Stimulated activated CD4-positive, alpha-beta T cell treated with anti-CD3 and anti-CD28 coated beads, Interleukin-15, amount 100 ng/mL, for 24 hours (primary cell): ENCODE data around the gene UBE2V1.
"Not testable (repeated sequence)": the region's sequence is repeated elsewhere in the genome, so short reads cannot be mapped to it uniquely, and the experiment has no call there.

Experiments
- DNase-seq: peaks from one replicate; pipeline ENCODE4 v3.0.0-alpha.2; 2020

Gene UBE2V1

DNA sequence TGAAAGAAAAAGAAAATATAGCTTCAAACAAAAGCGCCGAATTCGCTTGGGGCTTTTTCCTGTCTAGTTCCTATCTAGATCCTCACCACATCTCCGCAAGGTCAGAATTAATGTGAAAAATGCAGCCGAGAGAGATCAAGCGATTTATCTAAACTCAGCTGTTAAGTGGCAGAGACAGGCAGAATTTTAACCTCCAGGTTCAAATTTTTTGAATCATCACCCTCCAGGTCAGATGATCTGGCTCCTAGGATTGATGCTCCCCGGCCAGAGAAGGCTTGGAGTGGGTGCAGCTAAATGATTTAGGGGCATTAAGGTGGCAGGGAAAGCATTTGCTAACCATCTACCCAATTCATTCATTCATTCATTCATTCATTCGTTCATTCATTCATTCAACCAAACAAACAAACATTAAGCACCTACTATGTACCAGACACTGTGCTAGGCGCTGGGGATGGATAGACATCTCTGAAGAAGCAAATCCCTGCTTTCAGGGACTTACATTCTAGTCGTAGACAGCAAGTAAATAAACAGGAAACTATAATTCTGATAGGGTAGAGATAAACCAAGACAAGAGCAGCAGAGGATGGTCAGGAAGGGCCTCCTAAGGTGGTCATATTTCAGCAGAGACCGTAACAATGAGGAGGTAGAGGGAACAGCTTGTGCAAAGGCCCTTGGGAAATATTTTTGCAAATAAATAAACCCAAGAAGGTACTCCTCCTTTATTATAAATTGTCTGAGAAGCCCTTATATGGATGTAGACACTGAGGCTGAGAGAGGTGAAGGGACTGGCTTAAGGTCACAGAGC, 672 bp upstream of the UBE2V1 start:
- no peak for DNase-seq

DNA sequence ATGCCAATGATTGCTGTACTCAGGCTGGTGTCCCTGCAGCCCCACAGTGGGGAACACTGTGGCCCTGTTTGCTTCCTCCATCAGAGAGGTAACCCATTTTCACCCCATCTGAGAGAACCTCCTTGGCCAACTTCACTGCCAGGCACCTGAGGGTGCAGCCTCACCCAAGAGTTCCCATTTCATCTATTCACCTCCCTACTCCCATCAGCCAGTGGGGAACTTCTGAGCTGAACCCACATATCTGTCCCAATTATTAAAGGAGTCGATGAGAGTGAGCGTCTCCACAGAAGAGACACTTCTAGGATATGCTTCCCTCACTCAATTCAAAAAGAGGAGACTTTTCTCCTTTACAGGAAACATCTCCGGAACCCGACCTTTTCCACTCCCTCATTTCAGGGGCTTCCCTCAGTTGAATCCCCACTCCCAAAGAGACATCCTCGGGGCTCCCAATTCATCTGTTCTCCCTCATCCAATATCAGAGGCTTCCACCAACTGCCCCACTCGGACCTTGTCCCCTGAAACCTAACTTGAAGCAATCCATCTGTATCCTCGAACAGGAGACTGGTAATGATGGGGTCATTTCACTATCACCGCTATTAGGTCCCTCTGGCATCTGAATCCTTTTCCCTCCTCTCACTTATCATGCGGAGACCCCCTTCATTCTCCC, 988 bp downstream of the UBE2V1 start:
- no peak for DNase-seq

- peak; percentile 73 for DNase-seq
Measured at GRCh38 chr20:50111120-50111828, 1.7 kb downstream of the UBE2V1 start.

GRCh38 chr20:50110141-50111047, 2.6 kb downstream of the UBE2V1 start:
- DNase-seq, result peak; percentile 54

- no peak for DNase-seq
Measured at GRCh38 chr20:50108556-50109235, 4.3 kb downstream of the UBE2V1 start.

DNA sequence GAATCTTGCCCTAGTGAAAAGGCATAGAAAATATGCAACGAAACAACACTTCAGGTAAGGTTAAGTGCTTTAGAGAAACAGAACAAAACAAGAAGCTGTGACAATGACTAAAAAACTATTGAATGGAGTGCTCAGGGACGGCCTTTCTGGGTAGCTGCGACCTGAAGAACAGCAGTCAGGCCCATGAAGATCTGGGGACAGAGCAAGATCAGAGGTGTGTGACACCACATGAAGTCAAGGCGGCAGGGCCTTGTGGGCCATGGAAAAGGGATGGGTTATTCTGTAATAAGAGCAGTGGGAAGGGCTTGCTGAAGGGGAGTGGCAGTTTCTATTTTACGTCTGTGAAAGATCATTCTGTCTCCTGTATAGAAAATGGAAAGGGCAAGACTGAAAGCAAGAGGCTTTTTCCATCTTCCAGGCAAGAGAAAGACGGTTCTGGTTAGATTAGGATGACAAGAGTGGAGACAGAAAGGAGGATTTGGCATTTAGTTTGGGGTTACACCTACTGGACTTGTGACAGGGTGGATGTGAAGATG, 5.1 kb downstream of the UBE2V1 start:
- DNase-seq, result no peak

DNA sequence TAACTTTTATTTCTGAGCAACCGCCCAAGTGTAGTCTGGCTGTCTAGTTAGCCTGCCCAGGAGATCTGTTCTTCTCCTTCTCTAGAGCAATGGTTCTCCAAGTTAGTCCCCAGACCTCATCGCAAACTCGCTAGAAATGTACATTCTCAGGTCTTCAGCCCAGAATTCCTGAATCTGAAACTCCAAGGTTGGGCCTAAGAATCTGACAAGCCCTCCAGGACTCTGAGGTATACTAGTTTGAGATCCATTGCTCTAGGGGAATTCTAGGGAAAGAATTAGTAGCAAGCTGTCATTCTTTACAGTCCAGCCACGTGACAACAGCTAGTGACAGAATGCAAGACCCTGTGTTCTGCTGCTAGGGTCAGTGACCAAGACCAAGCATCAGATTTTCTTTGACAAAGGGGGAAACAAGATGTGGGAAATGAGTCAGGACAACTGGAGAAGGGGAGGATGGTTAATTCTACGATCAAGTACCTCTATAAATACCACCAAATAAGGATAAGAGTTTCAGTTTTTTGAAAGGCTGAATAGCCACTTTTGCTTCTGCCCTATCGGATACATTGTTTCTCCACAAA, 5.8 kb downstream of the UBE2V1 start:
- DNase-seq, result no peak

GRCh38 chr20:50106669-50107068, 6.3 kb downstream of the UBE2V1 start:
- not testable (repeated sequence) for DNase-seq

GRCh38 chr20:50103464-50104107, 9.4 kb downstream of the UBE2V1 start:
- peak; percentile 67 for DNase-seq

GRCh38 chr20:50102551-50102950, 10.4 kb downstream of the UBE2V1 start:
- not testable (repeated sequence) for DNase-seq

- no peak for DNase-seq
Measured at GRCh38 chr20:50101887-50102286, 11.1 kb downstream of the UBE2V1 start.

DNA sequence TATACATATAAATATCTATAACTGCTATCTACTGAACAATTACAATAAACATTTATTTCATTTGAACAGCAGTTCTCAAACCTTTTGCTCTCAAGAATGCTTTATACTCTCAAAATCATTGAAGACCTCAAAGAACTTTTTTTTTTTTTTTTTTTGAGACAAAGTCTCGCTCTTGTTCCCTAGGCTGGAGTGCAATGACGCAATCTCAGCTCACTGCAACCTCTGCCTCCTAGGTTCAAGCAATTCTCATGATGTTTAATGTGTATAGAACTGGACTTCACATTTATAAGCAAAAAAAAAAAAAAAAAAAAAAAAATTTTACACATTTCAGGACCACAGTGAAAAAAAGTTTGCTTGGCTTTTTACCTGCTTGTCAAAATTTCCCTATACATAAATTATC, 11.7 kb downstream of the UBE2V1 start:
- DNase-seq, result no peak

DNA sequence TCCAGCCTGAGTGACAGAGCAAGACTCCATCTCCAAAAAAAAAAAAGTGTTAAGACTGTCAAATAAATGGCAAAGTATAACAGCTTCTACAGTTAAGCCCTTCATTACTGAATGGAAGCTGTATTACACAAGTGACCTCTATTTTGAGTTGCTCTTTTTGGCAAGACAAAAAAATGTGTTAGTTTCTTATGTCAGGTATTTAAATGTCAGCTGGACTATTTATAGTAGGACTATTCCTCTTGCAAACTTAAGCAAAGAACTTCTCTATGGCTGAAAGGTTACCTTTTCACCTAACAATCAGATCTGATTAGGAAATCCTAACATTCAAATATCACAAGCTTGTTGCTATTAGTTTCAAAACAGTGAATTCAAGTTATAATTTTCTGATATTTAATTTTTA, 12.4 kb downstream of the UBE2V1 start:
- no peak for DNase-seq

DNA sequence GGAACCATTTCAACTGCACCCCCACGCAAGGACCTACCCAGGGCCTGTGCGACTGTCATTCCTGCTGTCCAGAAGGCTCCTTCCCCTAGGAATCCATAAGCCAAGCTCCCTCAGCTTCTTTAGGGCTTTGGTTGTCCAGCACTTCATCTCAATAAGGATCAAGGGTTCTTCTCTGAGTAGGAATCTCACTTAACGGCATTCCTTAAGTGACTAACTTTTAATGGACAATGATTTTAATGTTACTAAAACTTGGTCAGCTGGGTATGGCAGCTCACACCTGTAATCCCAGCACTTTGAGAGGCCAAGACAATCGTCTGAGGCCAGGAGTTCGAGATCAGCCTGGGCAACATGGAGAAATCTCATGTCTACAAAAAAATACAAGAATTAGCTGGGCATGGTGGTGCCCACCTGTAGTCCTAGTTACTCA, 13.4 kb downstream of the UBE2V1 start:
- no peak for DNase-seq

- no peak for DNase-seq
Measured at GRCh38 chr20:50099113-50099512, 13.8 kb downstream of the UBE2V1 start.

GRCh38 chr20:50098259-50098658, 14.7 kb downstream of the UBE2V1 start:
- DNase-seq, result no peak

DNA sequence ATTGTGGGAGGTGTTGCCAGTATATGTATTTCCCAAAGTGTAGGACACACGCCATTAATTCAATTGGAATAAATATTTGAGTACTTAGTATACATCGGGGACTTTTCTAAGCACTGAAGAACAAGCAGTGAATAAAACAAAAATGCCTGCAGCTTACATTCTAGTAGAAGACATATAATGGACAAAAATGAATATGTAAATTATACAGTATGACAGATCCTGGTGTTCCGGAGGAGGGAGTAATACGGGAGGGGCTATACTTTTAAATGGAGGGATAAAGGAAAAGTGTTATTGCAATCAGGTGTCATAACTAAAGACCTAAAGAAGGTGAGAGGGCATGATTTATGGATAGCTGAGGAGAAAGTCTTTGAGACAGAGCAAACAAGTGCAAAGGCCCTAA, 15.1 kb downstream of the UBE2V1 start:
- DNase-seq, result no peak

DNA sequence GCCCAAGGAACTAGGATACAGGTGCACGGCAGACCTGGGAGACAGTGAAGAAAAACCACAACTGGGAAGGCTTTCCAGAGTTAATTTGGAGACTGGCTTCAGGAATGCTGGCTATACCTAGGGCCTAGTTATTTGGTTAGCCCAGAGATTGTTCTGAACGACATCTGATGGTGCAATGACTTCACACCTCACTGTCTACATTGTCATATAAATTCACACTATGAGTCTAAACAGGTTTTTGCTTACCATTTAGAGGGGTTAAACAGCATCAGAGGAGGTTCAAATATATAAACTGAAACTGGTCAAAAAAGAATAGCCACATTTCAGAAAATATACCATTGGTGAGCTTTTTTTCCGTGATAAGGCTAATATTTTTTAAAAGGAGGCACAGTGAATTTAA, 16.7 kb downstream of the UBE2V1 start:
- DNase-seq, result no peak

- DNase-seq, result no peak
Measured at GRCh38 chr20:50095476-50096078, 17.4 kb downstream of the UBE2V1 start.

GRCh38 chr20:50094522-50094921, 18.4 kb downstream of the UBE2V1 start:
- DNase-seq, result no peak
